ENCODE data around the gene CCBE1. TPM values are rescaled to one million over a fixed set of nuclear protein-coding genes. Genes with fewer than 3 reads are reported as not detected.

Gene CCBE1
- total and polyA plus RNA-seq, 2 of the 4 experiments (the other 2 are of a cell fraction), result 64.8 to 148 TPM

DNA sequence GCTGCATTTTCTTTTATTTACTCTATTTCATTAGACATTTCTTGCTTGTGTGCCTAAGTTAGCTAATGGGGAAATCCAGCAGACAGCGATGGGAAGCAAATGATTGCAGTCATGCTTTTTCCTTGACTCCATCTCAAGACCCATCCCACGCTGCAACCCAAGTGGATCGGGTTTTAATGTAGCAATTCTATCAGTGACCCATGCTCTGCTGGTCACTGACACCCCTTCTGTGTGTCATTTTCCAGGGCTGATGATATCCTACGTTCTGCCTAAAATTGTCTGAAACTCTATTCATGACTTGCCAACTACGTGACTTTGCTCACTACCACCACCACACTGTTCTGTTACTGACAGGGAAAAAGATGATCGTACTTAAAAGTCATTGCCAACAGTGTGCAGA is 129.8 kb downstream of the CCBE1 start:
- in situ Hi-C loops (cut with MboI; ENCODE audit: low sequenced_read_pairs), result no loop called here
- CTCF ChIA-PET, result interaction anchor here (0.5 to 1.0 kb wide), 3 partner anchors 21 to 318 kb away, joined by 3 to 5 read pairs (median 3); no protein-coding TSS in a partner anchor
- intact Hi-C loops (cut with micrococcal nuclease), result no loop called here

More for the DNA sequence above, 129.8 kb downstream of the CCBE1 start:
- Histone ChIP-seq H3K9me3 (ENCODE audit: control insufficient read depth, insufficient read depth, low read length) (no peaks in the 10 kb centered on the region), H2AK5ac (ENCODE audit: low read depth, low read length) (peak overlapping the region; percentile 20; the same call in 1 of the 2 replicates), H4K91ac (ENCODE audit: insufficient read depth, low read depth, low read length) (no peak overlapping the region; the same call in 1 of the 2 replicates), H2BK120ac (ENCODE audit: low read depth, low read length) (peak overlapping the region; percentile 0; the same call in 1 of the 2 replicates), H4K20me1 (ENCODE audit: insufficient read depth, low read length) (peaks cover 13% of the 10 kb centered on the region), H2BK15ac (ENCODE audit: low read depth, low read length) (no peak overlapping the region), H3K4me3 (ENCODE audit: insufficient read depth, low read depth, low read length) (no peak overlapping the region), H3K56ac (ENCODE audit: extremely low read depth, insufficient read depth, low read length) (no peak overlapping the region), H2AK9ac (replicated peaks; ENCODE audit: low read depth, low read length, poor library complexity) (peak overlapping the region; percentile 15), H2AFZ (replicated peaks; ENCODE audit: low read length, poor library complexity) (no peak overlapping the region), H3K9me1 (ENCODE audit: insufficient read depth, low read length) (peaks cover 4% of the 10 kb centered on the region; the same call in 1 of the 2 replicates), H3K4me2 (ENCODE audit: low read depth, low read length) (no peak overlapping the region; the same call in 1 of the 2 replicates), H3K4ac (ENCODE audit: low read depth, low read length) (peak overlapping the region; percentile 48; the same call in 1 of the 2 replicates), H3K18ac (ENCODE audit: low read depth, low read length) (peak overlapping the region; percentile 66; the same call in 1 of the 2 replicates), H3K9ac (ENCODE audit: low read depth, low read length) (no peak overlapping the region), H3K14ac (replicated peaks; ENCODE audit: low read depth, low read length) (0 out of 2 replicates have a peak overlapping the region, but pooled peaks have one; percentile 42), H4K8ac (ENCODE audit: low read depth in 2 of 2, low read length in 2 of 2) (no peak overlapping the region), H3K27ac (ENCODE audit: insufficient read depth, low read length) (peak overlapping the region; percentile 60; the same call in 1 of the 2 replicates), H3K79me1 (ENCODE audit: low read depth in 1 of 2, low read length in 2 of 2) (peaks cover 28 to 63% of the 10 kb centered on the region in 2 experiments), H3K36me3 (ENCODE audit: control insufficient read depth, insufficient read depth, low read length) (no peaks in the 10 kb centered on the region), H4K5ac (ENCODE audit: low read depth, low read length) (peak overlapping the region; percentile 67; the same call in 1 of the 2 replicates), H3K4me1 (ENCODE audit: control insufficient read depth, insufficient read depth, low read length) (peaks cover 17% of the 10 kb centered on the region; the same call in 1 of the 2 replicates), H2BK20ac (ENCODE audit: low read depth, low read length) (peak overlapping the region; percentile 11), H3K23ac (ENCODE audit: low read depth, low read length) (0 out of 2 replicates have a peak overlapping the region, but pooled peaks have one; percentile 16), H2BK5ac (ENCODE audit: low read depth, low read length, poor library complexity, severe bottlenecking) (no peak overlapping the region), H3K27me3 (ENCODE audit: control insufficient read depth, insufficient read depth, low read length) (no peaks in the 10 kb centered on the region)
- 61% methylated on average over 4 of the region's 6 CpGs; no CpG with 5 or more reads in 1 of the 2 experiments for WGBS, 2 experiments (ENCODE audit: extremely low coverage in 2 of 2, insufficient read length in 1 of 2)
- DNase-seq, result no peak
- POLR2A ChIA-PET (ENCODE audit: unreplicated experiment), result no interaction called here
- dilution Hi-C loops (cut with HindIII; ENCODE audit: low sequenced_read_pairs, unreplicated experiment), result no loop called here
- no peak for ATAC-seq (ENCODE audit: low read depth)
- BruUV-seq (replicated peaks), result no TSS peak
- no peak for TF ChIP-seq FOS (IDR thresholded peaks at IDR 0.05; ENCODE audit: low read depth, low read length)
- no peak for TF ChIP-seq RFX5 (IDR thresholded peaks at IDR 0.05; ENCODE audit: low read depth, low read length)
- no peak for TF ChIP-seq MAFK (IDR thresholded peaks at IDR 0.05; ENCODE audit: low read depth, low read length)
- TF ChIP-seq MAZ (IDR thresholded peaks at IDR 0.05; ENCODE audit: borderline replicate concordance, low read depth, low read length), result no peak
- no peak for TF ChIP-seq RAD21 (IDR thresholded peaks at IDR 0.05; ENCODE audit: low read length)

Measured in IMR-90 (cell line).